Measurements from ENCODE around the gene ZNF330.
"Not testable (repeated sequence)": the region's sequence is repeated elsewhere in the genome, so short reads cannot be mapped to it uniquely, and the experiment has no call there.

Gene ZNF330

DNA sequence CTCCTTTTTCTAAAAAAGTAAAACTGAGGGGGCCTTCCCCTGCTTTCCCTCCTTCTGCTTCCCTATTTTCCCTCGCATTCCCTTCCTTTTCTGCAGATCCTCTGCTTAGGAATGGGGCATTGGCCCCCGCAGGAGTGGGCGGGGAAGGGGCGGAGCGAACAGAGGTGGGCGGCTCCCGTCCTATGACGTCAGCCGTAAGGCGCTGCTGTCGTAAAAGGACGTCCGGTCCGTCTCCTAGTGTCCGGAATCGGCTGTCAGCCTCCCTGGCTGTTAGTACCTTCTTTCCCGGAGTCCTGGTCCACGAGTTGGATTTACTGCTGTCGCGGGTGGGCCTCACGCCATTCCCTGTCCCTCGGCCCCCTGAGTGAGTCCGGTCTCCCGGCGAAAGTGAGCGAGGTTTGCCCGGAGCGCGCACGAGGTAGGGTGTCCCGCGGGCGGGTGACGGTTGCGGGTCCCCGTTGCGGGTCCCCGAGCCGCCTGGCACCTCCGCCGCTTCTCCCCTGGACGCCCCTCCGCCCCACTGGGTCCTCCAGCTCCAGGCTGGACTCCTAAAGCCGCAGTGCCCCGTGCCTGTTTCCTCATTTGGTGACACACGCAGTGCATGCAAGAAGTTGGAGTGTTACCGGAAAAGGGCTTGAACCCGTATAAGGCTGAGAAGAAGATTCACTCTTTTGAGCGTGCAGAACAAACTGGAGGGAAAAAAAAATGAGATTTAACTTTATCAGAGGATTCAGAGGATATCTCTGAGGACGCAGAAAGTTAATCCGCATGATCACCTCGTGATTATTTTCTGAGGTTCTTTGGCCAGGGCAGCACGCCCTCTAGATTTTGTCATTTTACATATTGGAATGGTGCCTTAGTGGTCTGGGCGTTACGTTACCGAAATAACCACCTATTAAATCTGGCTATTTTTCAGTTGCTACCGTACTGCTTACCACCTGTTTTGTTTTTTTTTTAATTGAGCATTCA lies at the start of gene ZNF330:
Gene ZNF330 (plus strand): TSS at position 205 of the 969 bp plus-strand sequence. CDS start 1,477 bp downstream, outside the sequence.
- DNase-seq, result peak; percentile 46

DNA sequence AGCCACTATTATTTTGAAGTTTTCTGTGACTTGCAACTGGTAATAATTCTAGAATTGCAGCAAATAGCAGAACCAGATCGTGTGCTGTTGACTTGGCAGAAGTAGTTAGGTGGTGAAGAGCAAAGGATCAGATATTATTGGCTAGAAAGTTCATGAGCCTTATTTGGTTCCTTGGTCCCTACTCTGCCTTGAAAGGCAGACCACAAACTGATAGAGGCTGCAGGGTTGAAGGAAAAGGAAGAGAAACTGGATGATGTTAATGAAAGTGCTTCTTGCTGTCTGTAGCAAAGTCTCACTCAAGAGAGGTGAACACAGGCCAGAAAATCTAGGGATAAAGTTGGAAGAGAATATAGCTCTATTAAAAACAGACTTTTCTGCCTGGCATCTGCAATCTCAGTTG lies 46.2 kb upstream of the ZNF330 start:
- no peak for DNase-seq

DNA sequence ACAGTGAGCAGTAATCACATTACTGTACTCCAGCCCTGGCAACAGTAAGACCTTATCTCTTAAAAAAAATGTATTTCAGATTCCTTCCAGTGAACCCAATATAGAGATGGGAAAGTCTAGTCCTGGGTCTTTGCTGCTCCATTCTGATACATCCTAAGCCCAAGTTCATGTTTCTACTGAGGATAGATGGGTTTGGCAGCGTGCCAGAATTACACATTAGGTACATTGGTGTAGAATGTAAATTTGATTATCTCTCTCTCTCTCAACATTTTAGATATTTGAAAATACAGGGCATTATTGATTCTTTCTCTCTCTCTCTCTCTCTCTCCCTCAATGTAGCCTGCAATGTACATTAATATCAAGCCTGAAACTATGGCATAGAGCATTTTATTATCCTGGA lies 43.5 kb upstream of the ZNF330 start:
- DNase-seq, result no peak

DNA sequence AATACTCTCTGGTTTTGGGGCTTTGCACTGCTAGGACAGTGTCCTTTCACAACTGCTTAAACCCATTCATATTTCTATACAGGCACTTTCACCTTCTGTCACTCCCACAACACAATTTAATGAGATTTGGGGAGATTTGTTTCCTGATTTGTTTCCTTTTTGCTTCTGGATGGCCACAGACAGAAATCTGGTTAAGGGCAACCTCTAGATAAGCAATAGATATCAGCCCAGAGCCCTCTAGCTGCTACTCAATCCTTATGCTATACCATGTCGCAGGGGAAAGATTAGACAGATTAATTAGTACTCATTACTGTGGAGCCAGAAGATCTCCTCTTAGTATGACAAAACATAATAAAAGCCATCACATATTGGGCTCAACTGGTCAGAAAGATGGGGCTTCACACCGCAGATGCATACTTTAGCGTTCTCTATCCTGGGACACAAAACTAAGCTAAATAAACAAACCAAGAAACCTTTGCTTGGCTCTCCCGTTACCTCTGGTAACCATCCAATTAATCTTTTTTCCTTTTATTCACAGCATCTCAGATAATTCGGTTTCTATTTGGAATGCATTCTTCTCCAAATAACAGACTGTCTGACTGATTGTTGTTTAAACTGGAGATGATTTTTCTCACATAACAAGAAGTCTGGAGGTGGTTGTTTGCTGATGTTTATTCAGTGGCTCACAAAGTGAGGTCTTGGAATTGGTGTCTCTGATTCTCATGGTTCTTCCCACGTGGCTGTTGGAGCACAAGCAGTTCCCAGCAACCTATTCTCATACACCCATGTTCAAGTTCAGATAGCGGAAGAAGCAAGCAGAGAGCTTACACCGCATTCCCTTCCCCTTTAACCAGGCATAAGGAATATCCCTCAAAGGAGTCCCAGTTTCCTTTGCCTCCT lies 41.0 kb upstream of the ZNF330 start:
- no peak for DNase-seq

DNA sequence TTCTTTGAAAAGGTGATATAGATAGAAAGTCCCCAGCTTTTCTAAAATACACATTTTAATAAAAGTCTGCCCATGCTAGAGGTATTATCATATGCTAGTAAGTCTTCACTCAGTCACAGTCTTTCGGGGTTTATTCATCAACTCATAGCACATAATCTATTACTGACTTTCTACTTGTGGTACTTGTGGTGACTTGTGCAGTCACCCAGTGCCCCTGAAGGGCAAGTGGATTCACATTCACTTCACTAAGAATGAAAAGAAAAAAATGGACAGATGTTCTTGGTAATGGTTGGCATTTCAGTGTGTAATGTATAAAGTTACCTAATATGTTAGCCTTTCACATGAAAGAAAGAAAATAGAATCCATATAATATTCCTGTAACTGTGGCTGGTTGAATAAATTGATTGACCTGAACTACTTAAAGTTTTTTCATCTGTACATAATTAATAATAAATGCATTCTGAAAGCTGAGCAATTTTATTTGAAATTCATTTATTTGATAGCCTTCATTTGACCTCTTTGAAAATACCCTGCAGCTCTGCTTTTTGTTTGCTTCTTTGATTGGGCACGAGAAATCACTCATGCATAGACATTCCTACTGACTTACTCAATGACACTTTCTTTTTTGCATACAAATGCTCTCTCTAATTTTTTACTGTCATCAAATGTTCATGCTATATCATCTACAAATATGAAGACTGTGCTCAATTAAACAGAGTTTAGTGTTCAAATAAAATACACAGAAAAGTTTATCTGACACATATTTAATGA lies 39.5 kb upstream of the ZNF330 start:
- DNase-seq, result no peak

DNA sequence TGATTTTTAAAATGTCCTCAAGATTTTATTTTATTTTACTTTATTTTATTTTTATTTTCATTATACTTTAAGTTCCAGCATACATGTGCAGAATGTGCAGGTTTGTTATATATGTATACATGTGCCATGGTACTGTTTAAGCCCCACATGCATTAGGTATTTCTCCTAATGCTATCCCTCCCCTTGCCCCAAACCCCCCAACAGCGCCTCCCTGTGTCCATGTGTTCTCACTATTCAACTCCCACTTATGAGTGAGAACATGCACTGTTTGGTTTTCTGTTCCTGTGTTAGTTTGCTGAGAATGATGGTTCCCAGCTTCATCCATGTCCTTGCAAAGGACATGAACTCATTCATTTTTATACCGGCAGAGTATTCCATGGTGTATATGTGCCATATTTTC lies 37.2 kb upstream of the ZNF330 start:
- DNase-seq, result not testable (repeated sequence)

DNA sequence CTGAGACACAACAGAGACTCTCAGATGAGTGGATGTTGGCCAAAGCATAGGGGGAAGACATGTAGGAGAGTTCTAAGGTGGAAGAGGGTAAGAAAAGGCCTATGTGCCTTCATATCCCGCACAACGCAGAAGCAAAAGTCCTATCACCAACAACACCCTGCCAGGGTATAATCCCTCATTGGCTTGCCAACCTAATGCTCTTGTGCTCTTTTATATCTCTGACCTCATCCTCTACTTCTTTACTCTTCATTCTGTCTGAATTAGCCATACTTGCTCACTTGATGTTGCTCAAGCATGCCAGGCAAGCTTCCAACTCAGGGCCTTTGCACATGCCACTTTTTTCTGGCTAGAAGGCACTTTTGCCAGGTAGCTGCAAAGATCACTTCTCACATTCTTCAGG lies 28.1 kb upstream of the ZNF330 start:
- no peak for DNase-seq

DNA sequence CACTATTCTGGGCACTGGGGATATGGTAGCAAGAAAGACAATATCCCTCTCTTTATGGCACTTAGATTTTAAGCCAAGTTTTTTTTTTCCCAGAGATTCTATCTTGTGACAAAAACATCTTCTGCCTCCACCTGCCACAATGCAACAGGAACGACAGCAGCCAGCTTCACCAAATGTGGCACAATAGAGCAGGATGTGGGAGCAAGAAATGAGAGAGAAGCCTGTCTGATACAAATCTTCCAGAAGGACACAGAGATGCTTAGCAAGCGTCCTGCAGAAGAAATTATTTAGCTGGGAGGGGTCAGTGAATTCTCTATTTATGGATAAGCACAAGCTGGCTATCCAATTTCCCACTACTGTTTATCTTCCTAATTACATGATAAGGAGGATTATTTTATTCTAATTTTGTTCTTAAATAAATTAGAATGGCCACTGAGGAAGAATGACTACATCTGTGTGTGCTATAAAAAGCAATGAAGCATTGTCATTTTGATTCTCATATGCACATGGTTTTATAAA lies 27.1 kb upstream of the ZNF330 start:
- no peak for DNase-seq

DNA sequence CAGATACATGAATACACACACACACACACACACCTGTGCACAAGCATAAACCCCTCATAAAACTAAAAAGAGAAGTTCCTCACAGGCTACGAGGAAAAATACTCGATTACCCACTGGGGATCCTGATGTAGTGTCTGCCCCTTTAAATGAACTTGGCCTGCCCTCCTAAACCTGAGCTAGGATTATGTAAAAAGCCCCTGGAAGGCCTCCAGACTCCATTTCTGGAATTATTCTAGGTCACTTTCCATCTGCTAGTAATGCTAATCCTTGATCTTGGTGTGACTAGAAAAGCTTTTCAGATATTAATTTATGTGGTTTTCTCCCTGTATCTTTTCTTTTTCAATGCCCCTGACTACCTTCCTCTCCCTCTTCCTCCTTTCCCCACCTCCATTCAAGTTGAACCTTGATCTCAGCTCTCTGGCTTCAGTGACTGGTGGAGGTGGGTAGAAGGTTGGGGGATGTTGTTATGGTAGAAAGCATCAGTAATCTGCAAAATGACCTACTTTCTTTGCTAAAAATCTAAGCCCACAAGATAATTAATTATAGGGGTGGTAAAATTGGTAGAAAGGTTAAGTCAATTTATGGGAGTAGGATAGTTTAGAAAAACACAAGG lies 25.5 kb upstream of the ZNF330 start:
- no peak for DNase-seq

DNA sequence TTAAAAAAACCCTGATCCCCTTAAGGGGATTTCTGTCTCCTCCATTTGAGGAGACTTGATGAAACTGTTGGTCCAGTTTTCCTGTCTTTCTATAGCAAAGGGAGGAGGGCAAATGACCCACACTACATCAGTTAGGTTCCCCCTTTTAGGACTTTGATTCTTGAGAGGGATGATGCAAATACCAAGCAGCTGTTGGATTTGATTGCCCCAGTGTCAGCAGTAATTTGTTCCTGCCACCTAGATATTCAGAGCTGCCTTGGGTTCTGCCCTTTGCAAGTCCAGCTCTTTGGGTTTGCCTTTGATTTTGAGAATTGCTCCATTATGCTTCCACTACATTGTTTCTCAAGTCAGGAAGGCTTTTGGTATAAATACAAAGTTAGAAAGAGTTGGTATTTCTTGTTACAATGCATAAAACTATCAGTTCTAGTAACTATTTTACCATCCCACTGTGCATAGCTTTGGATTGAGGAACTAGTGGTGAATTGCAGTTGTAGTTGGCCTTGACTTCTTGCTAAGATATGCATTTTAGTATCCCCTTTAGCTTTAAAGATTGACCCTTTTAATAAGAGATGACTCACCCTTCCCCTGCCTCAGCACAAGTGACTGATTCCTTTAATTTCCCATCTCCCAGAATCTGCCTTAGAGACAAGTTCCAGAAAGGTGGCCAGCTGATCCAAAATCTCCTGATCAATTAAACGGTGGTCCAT lies 24.3 kb upstream of the ZNF330 start:
- DNase-seq, result no peak

DNA sequence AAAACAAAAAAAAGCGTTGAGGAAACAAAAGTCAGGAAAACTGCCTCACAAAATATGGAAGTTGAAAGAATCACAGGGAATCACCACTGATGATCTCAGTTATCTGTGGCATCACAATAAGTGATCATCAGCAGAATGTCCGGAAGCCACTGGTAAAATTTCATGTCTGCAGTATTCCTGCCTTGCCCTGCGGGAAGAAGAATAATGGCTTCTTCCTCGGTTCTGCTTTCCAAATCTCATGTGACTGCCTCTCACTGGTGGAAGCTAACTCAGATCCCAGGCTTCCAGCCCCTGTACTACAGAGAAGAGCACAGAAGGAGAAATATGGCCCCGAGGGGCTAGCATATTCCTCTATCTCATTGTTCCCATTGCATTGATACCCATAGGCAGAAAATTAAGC lies 12.7 kb upstream of the ZNF330 start:
- DNase-seq, result no peak

DNA sequence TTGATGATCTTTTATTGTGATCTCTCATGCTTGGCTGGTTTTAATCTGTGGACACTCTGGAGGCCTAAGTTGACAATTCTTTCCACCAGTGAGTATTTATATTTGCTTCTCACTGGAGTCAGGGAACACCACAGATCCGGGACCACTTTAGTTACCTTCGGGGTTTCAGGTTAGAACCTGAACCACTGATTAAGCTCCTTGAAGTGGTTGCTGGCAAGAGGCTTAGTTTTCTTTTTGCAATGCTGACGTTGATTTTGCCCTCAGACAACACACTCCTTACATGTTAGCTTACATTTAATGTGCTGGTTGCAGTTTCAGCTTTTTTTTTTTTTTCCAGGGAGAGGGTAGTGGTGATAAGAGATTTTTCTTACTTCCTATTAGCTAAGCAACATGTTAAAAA lies 10.5 kb upstream of the ZNF330 start:
- no peak for DNase-seq

DNA sequence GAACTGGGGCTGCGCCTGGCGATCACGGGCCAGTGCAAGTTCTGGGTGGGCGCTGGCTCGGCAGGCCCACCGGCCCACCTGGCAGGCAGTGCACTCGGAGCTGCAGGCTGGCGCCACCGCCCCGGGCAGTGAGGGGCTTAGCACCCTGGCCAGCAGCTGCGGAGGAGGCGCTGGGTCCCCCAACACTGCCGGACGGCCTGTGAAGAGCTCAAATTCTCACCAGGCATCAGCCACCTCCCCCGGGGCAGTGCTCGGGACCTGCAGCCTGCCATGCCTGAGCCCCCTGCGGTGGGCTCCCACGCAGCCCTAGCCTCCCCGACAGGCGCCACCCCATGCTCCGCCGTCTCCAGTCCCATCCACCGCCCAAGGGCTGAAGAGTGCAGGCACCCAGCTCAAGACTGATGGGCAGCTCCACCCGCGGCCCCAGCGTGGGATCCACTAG lies 7.1 kb upstream of the ZNF330 start:
- no peak for DNase-seq

DNA sequence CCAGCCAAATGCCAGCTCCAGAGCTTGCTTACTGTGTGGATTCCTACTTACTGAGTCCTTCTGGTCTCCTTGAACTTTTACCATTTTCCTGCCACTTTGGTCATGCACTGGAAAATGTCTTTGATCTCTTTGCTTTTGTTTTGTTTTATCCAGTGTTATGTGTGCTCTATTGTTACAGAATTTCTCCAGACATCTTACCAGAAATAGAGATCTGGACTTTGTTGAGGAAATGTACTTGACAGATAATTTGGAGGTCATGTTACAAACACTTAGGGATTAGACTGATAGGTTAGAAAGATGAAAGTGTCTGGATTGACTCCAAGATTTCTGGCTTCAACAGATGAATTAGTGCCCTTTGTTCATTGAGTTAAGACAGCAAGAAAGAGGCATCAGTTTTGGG lies 5.7 kb upstream of the ZNF330 start:
- no peak for DNase-seq

DNA sequence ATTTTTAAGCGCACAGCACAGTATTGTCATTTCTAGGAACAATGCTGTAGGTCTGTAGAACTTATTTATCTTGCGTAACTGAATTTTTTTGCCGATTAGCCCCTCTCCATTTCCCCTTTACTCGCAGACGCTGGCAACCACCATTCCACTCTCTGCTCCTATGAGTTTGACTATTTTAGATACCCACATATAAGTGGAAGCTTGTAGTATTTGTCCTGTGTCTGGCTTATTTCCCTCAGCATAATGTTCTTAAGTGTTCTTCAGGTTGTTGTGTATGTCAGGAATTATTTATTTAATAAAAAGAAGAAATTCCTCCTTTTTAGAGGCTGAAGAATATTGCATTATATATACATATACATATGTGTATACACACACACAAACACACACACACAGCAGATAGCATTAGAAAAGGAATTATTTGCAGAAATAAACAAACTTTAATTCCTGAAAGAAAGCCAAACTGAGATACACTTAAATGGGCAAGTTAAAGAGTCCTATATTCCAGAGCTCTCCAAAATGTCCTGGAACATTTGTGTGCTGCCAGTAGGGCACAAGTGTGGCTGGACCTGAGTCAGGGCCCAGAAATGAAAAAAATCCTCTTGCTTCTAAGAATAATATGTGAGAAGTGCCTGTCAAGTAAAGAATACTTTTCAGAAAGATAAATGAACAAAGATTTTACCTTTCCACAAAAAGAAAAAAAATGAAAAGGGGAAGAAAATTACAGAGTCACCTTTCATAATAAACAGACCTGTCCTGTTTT lies 4.5 kb upstream of the ZNF330 start:
- DNase-seq, result no peak

DNA sequence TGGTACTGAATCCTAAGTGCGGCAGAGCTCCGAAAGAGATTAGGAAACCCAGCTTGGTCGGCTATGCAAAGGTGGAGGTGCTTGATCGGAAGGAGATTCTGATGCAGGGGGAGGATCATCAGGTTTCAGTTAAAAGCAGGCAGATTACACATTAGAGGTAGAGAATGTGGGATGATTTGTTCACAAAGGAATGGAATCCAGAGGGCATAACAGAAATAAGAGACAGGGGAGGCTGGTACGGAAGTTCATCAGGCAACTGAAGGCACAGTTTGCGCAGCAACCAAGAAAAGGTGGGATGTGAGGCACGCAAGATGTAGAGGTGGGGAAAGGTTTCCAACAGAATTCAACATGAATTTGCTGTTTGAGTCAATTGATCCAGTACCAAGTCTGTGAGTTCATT lies 424 bp upstream of the ZNF330 start:
- no peak for DNase-seq

DNA sequence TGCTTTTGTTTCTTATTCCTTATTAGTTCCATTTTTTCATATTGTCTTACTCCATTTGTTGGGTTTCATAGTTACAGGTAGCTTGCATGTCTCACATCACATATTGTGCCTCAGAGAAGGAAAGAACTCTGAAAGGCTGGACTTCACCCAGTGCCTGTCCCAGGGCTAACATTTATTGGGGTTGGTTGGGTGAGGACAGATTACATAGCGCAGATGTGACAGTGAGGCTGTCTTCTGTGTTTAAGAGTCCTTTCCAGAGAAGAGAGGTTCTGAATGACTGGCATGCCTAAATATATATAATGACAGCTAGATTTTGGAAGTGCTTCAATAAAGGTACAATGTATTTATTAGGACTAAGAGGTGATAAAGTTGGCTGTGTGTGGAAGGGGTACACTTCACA lies 2.7 kb downstream of the ZNF330 start:
- no peak for DNase-seq

DNA sequence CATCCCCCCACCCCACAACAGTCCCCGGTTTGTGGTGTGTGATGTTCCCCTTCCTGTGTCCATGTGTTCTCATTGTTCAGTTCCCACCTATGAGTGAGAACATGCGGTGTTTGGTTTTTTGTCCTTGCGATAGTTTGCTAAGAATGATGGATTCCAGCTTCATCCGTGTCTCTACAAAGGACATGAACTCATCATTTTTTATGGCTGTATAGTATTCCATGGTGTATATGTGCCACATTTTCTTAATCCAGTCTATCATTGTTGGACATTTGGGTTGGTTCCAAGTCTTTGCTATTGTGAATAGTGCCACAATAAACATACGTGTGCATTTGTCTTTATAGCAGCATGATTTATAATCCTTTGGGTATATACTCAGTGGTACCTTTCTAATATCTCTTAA lies 6.6 kb downstream of the ZNF330 start:
- not testable (repeated sequence) for DNase-seq

DNA sequence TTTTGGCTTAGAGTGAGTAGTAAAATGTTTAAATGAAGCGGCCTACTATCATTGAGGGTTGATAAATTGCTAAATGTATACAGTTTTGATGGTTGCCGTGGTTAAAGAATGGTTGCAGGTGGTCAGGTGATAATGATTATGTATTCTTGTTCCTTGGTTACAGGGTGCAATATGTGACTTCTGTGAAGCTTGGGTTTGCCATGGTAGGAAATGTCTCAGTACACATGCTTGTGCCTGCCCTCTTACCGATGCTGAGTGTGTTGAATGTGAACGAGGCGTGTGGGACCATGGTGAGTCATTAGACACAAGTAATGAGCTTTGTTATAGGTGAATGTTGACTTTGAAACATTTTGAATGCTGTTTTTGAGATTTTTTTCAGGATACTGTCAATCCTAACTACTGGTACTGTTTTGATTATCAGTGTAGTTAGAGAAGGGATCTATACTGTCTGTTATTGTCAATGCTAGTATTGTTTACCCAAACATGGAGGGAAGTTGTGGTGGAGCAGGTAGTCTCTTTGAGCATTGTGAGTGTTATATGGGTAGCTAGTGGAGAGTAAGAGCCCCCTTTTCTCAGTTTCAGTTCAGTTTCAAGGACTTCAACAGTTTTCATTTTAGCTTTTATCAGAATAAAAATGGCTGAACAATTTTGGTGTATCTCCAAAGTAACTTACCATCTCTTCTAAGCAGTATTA lies 8.9 kb downstream of the ZNF330 start:
- DNase-seq, result no peak

DNA sequence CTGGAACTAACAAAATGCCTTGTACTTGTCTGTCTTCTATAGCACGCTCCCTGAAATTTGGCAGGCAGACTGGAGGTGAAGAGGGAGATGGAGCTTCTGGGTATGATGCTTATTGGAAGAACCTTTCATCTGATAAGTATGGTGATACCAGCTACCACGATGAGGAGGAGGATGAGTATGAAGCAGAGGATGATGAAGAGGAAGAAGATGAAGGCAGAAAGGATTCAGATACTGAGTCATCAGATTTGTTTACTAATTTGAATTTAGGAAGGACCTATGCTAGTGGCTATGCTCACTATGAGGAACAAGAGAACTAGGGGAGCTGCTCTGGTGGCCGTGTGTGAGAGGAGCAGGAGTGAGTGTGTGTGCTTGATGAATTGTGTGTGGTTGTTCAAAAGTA lies 13.0 kb downstream of the ZNF330 start:
- DNase-seq, result no peak
